ENCODE measurements around the gene NRN1.

- TF ChIP-seq CTCF (conservative IDR thresholded peaks at IDR 0.05 in 1 of 2, IDR thresholded peaks at IDR 0.05 in 1 of 2; ENCODE audit: low read depth in 1 of 2, low read length in 2 of 2) (no peak), EZH2 (IDR thresholded peaks at IDR 0.05; ENCODE audit: low read length, missing control alignments) (no peak)
Measured at GRCh38 chr6:5976811-5977210, 29.9 kb downstream of the NRN1 start.
